Transverse colon (tissue), 3 donors: ENCODE results near the gene JSRP1.

Experiments used
- POLR2A ChIP-seq: fragments of 450-650 bp; IDR thresholded peaks from one replicate; pipeline ENCODE4 v1.6.1; 2016; ENCODE audit warnings: antibody characterized with exemption, mild to moderate bottlenecking, moderate library complexity
- TF ChIP-seq, protein P1 (sequence below), 5 experiments: fragments of 200-600 bp in 3 of 5; fragments of 450-650 bp in 2 of 5; sonication (generic) in 3 of 5; IDR thresholded peaks; 1 replicate in 2 of 5; 2 replicates in 3 of 5; pipeline ENCODE4 v1.5.1; 2016 to 2017; ENCODE audit warnings: antibody characterized with exemption in 5 of 5, inconsistent platforms in 3 of 5, mild to moderate bottlenecking in 2 of 5, moderate library complexity in 1 of 5

DNA sequence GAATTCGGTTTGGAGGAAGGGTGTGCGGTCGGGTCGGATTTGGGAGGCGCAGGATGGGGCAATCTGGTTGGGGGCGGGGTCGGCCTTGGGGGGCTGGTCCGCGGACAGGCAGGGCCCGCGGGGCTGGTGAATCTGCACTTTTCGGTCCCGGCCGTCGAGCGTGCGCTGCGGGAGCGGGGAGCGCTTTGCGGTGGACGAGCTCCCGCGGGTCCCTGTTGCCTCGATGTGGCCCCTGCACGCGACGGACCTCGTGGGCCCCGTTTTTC lies 13.9 kb upstream of the JSRP1 start:
- TF ChIP-seq, protein P1, sequence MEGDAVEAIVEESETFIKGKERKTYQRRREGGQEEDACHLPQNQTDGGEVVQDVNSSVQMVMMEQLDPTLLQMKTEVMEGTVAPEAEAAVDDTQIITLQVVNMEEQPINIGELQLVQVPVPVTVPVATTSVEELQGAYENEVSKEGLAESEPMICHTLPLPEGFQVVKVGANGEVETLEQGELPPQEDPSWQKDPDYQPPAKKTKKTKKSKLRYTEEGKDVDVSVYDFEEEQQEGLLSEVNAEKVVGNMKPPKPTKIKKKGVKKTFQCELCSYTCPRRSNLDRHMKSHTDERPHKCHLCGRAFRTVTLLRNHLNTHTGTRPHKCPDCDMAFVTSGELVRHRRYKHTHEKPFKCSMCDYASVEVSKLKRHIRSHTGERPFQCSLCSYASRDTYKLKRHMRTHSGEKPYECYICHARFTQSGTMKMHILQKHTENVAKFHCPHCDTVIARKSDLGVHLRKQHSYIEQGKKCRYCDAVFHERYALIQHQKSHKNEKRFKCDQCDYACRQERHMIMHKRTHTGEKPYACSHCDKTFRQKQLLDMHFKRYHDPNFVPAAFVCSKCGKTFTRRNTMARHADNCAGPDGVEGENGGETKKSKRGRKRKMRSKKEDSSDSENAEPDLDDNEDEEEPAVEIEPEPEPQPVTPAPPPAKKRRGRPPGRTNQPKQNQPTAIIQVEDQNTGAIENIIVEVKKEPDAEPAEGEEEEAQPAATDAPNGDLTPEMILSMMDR (IDR thresholded peaks at IDR 0.05): no peak
- TF ChIP-seq POLR2A: no peak
